CD14-positive monocyte (primary cell): ENCODE measurements around the gene MIGA2. TPM values are rescaled to one million over a fixed set of nuclear protein-coding genes. Genes with fewer than 3 reads are reported as not detected.
A peak's percentile ranks its signal among the peaks of the same experiment; 100 is the strongest.

Source experiments
- DNase-seq, 3 donors: peaks; one replicate each; pipeline ENCODE4 v3.0.0-alpha.2; 2011 to 2022
- H2AFZ ChIP-seq: 2 replicates; pipeline ENCODE4 v1.6.0; 2012; ENCODE audit warnings: mild to moderate bottlenecking, low read depth, low read length, inconsistent platforms; ENCODE audit not compliant: insufficient read depth, poor library complexity, severe bottlenecking
- H3K27ac ChIP-seq, 2 donors: 1 replicate in 1 of 2; 2 replicates in 1 of 2; pipeline ENCODE4 v1.5.1; 2012 to 2013; ENCODE audit warnings: low read length in 2 of 2, control low read depth in 1 of 2, inconsistent platforms in 1 of 2, low read depth in 1 of 2, mild to moderate bottlenecking in 1 of 2
- H3K27me3 ChIP-seq, 2 donors: one replicate each; pipeline versions ENCODE4 v1.6.0 to v1.6.1; 2011 to 2013; ENCODE audit warnings: low read length in 2 of 2; ENCODE audit not compliant: control insufficient read depth in 2 of 2, insufficient read depth in 2 of 2
- H3K36me3 ChIP-seq, 2 donors: replicated peaks in 1 of 2; 1 replicate in 1 of 2; 2 replicates in 1 of 2; pipeline versions ENCODE4 v1.5.1 to v1.6.1; 2012 to 2013; ENCODE audit warnings: low read length in 2 of 2, control low read depth in 1 of 2, inconsistent platforms in 1 of 2, mild to moderate bottlenecking in 1 of 2; ENCODE audit not compliant: insufficient read depth in 2 of 2, control insufficient read depth in 1 of 2
- H3K4me1 ChIP-seq, 2 donors: 1 replicate in 1 of 2; 2 replicates in 1 of 2; pipeline versions ENCODE4 v1.5.1 to v1.6.1; 2012 to 2013; ENCODE audit warnings: low read length in 2 of 2, control low read depth in 1 of 2, inconsistent platforms in 1 of 2, mild to moderate bottlenecking in 1 of 2, moderate library complexity in 1 of 2; ENCODE audit not compliant: insufficient read depth in 2 of 2, control insufficient read depth in 1 of 2
- H3K4me2 ChIP-seq: replicated peaks from 2 replicates; pipeline ENCODE3; 2012; ENCODE audit warnings: low read length, moderate library complexity, mild to moderate bottlenecking; ENCODE audit not compliant: poor library complexity, severe bottlenecking; ENCODE audit errors: extremely low read depth
- H3K4me3 ChIP-seq, 3 experiments: fragments of 200-600 bp in 1 of 3; sonication (generic) in 1 of 3; replicated peaks in 1 of 3; 1 replicate in 2 of 3; 2 replicates in 1 of 3; pipeline ENCODE4 v1.5.1; 2011 to 2013; ENCODE audit warnings: low read length in 3 of 3, mild to moderate bottlenecking in 3 of 3, control low read depth in 2 of 3, low read depth in 2 of 3, inconsistent platforms in 1 of 3, moderate library complexity in 1 of 3
- H3K79me2 ChIP-seq: 2 replicates; pipeline ENCODE4 v1.6.0; 2012; ENCODE audit warnings: mild to moderate bottlenecking, control low read depth, inconsistent platforms, low read length, moderate library complexity; ENCODE audit not compliant: insufficient read depth
- H3K9ac ChIP-seq: 2 replicates; pipeline ENCODE4 v1.6.0; 2017; ENCODE audit warnings: low read length, mild to moderate bottlenecking; ENCODE audit not compliant: insufficient read depth, poor library complexity, severe bottlenecking
- H3K9me3 ChIP-seq, 2 donors: replicated peaks in 1 of 2; 1 replicate in 1 of 2; 2 replicates in 1 of 2; pipeline versions ENCODE4 v1.5.1 to v1.6.1; 2012 to 2013; ENCODE audit warnings: low read length in 2 of 2, control low read depth in 1 of 2; ENCODE audit not compliant: control insufficient read depth in 1 of 2, insufficient read depth in 1 of 2
- H4K20me1 ChIP-seq: 2 replicates; pipeline ENCODE4 v1.6.0; 2012; ENCODE audit warnings: mild to moderate bottlenecking, low read length, control low read depth, moderate library complexity; ENCODE audit not compliant: insufficient read depth
- H3K27ac Mint-ChIP-seq, 7 donors: one replicate each; pipeline ENCODE4 v1.8.0; 2020; ENCODE audit warnings: mild to moderate bottlenecking in 7 of 7, mixed read lengths in 7 of 7, moderate library complexity in 6 of 7, inconsistent platforms in 2 of 7
- H3K27me3 Mint-ChIP-seq, 3 donors: one replicate each; pipeline ENCODE4 v1.8.0; 2021 to 2022; ENCODE audit warnings: low read depth in 3 of 3, mild to moderate bottlenecking in 3 of 3, mixed read lengths in 3 of 3, moderate library complexity in 3 of 3, inconsistent platforms in 1 of 3
- H3K36me3 Mint-ChIP-seq, 2 donors: one replicate each; pipeline ENCODE4 v1.8.0; 2020; ENCODE audit warnings: mixed read lengths in 2 of 2, inconsistent platforms in 1 of 2, mild to moderate bottlenecking in 1 of 2
- H3K4me1 Mint-ChIP-seq: one replicate; pipeline ENCODE4 v1.8.0; 2020; ENCODE audit warnings: mild to moderate bottlenecking, mixed read lengths
- H3K4me3 Mint-ChIP-seq, 2 donors: one replicate each; pipeline ENCODE4 v1.8.0; 2020; ENCODE audit warnings: mild to moderate bottlenecking in 2 of 2, mixed read lengths in 2 of 2, moderate library complexity in 1 of 2
- H3K9me3 Mint-ChIP-seq, 7 donors: one replicate each; pipeline ENCODE4 v1.8.0; 2020 to 2022; ENCODE audit warnings: mixed read lengths in 7 of 7, mild to moderate bottlenecking in 6 of 7, moderate library complexity in 6 of 7, inconsistent platforms in 2 of 7
- CTCF ChIP-seq: fragments of 200-600 bp; IDR thresholded peaks from one replicate; pipeline ENCODE4 v1.8.0; 2022; ENCODE audit warnings: antibody characterized with exemption, mild to moderate bottlenecking
- WGBS: methylation state at CpG from one replicate; pipeline ENCODE4 v1.1.5; 2013; ENCODE audit warnings: missing lambda C conversion rate; ENCODE audit not compliant: insufficient coverage; 5-methylcytosine and 5-hydroxymethylcytosine counted together
- intact Hi-C, 2 donors: fragments of 100-400 bp; cut with micrococcal nuclease; formaldehyde crosslinking; loops; one replicate each; pipeline versions ENCODE4 v1.15.0 to v1.15.1; 2023
- polyA plus RNA-seq, 3 donors: library from polyadenylated mRNA; depleted of rRNA in 1 of 3; unstranded in 2 of 3; stranded (reverse) in 1 of 3; fragments of 300-500 nt in 2 of 3; fragments of >200 nt in 1 of 3; fragmentation: Illumina TruSeq in 2 of 3; gene quantifications; 1 replicate in 2 of 3; 2 replicates in 1 of 3; pipeline ENCODE4 v1.2.3, GENCODE V29; 2012 to 2021

MIGA2 gene
- polyA plus RNA-seq, 3 donors: 1.9 to 45.4 (median 5.9) TPM

- Mint-ChIP-seq H3K4me3 (no peak overlapping the region), H3K36me3 (peaks cover 38 to 83% of the 10 kb centered on the region in 2 donors), H3K4me1 (peaks cover 9% of the 10 kb centered on the region), H3K9me3 (no peaks in the 10 kb centered on the region), H3K27me3 (peaks cover 0 to 4% (median 0%) of the 10 kb centered on the region in 3 donors), H3K27ac (no peak overlapping the region)
- intact Hi-C loops: no loop called here
- Histone ChIP-seq H3K4me3 (no peak overlapping the region), H3K27me3 (no peaks in the 10 kb centered on the region), H3K9ac (no peak overlapping the region), H4K20me1 (no peaks in the 10 kb centered on the region), H3K9me3 (no peaks in the 10 kb centered on the region), H3K79me2 (no peaks in the 10 kb centered on the region), H3K36me3 (peaks cover 30 to 55% of the 10 kb centered on the region in 2 donors), H3K4me2 (no peak overlapping the region), H3K4me1 (peaks cover 7 to 8% of the 10 kb centered on the region in 2 donors), H2AFZ (no peak overlapping the region), H3K27ac (no peak overlapping the region)
- 98% methylated on average over 11 of the region's 11 CpGs for WGBS
- DNase-seq: no peak
- no peak for TF ChIP-seq CTCF
These were observed 22.8 kb upstream of the MIGA2 start for GRCh38 chr9:129013674-129014073.

GRCh38 chr9:129014124-129014523 lies 22.3 kb upstream of the MIGA2 start:
- peaks cover 7 to 8% of the 10 kb centered on the region in 2 donors for H3K4me1 ChIP-seq
- H3K27me3 Mint-ChIP-seq: peaks cover 0 to 4% (median 0%) of the 10 kb centered on the region in 3 donors
- intact Hi-C loops: no loop called here
- H3K4me2 ChIP-seq: no peak overlapping the region
- peaks cover 30 to 55% of the 10 kb centered on the region in 2 donors for H3K36me3 ChIP-seq
- no peaks in the 10 kb centered on the region for H3K79me2 ChIP-seq
- peak overlapping the region in 1 of 2 donors; percentile 45 for H3K27ac ChIP-seq
- H3K9me3 ChIP-seq: no peaks in the 10 kb centered on the region
- H3K9me3 Mint-ChIP-seq: peaks cover 0 to 2% (median 0%) of the 10 kb centered on the region in 7 donors
- no peak overlapping the region for H3K4me3 Mint-ChIP-seq
- peak overlapping the region in 2 of 7 donors; percentile 32 to 77 for H3K27ac Mint-ChIP-seq
- no peaks in the 10 kb centered on the region for H3K27me3 ChIP-seq
- H3K4me1 Mint-ChIP-seq: peaks cover 9% of the 10 kb centered on the region
- no peak for DNase-seq
- no peaks in the 10 kb centered on the region for H4K20me1 ChIP-seq
- no peak overlapping the region for H2AFZ ChIP-seq
- TF ChIP-seq CTCF: no peak
- peaks cover 40 to 84% of the 10 kb centered on the region in 2 donors for H3K36me3 Mint-ChIP-seq
- H3K4me3 ChIP-seq: no peak overlapping the region
- no peak overlapping the region for H3K9ac ChIP-seq
- 95% methylated on average over 11 of the region's 11 CpGs for WGBS
